SU-DHL-6 (cell line): Measurements from ENCODE around the gene SNX22.

Experiments
- H2AFZ ChIP-seq: fragments of 200-600 bp; sonication (generic); 2 replicates; pipeline ENCODE4 v1.6.1; 2014; ENCODE audit warnings: low read depth, mild to moderate bottlenecking, moderate library complexity, mixed read lengths, antibody characterized with exemption, low read length; ENCODE audit not compliant: severe bottlenecking
- H3F3A ChIP-seq: fragments of 200-600 bp; shearing (Covaris generic); 2 replicates; pipeline ENCODE4 v1.6.0; 2016; ENCODE audit warnings: antibody characterized with exemption, mild to moderate bottlenecking; ENCODE audit not compliant: insufficient read depth
- H3K27ac ChIP-seq: fragments of 200-600 bp; sonication (generic); 2 replicates; pipeline ENCODE4 v1.5.1; 2016; ENCODE audit warnings: low read depth, mild to moderate bottlenecking, low read length, moderate library complexity, mixed read lengths
- H3K27me3 ChIP-seq: fragments of 200-600 bp; sonication (generic), shearing (Covaris generic); 2 replicates; pipeline ENCODE4 v1.6.0; 2014; ENCODE audit warnings: mild to moderate bottlenecking, low read length
- H3K36me3 ChIP-seq: fragments of 200-600 bp; sonication (generic); 2 replicates; pipeline ENCODE4 v1.6.1; 2014; ENCODE audit warnings: mild to moderate bottlenecking, low read length, mixed read lengths
- H3K4me2 ChIP-seq: fragments of 300-600, 200-600 bp; shearing (Covaris generic), sonication (generic); 2 replicates; pipeline ENCODE4 v1.6.0; 2014; ENCODE audit warnings: low read length, low read depth, mild to moderate bottlenecking; ENCODE audit not compliant: poor library complexity, severe bottlenecking
- H3K4me3 ChIP-seq: fragments of 200-600 bp; sonication (generic); 2 replicates; pipeline ENCODE4 v1.5.1; 2014; ENCODE audit warnings: antibody characterized with exemption, low read length, mild to moderate bottlenecking, mixed read lengths; ENCODE audit not compliant: insufficient read depth, poor library complexity, severe bottlenecking
- H3K79me2 ChIP-seq: fragments of 200-600 bp; sonication (generic); 2 replicates; pipeline ENCODE4 v1.6.1; 2014; ENCODE audit warnings: mild to moderate bottlenecking, low read length, moderate library complexity; ENCODE audit not compliant: insufficient read depth
- H3K9ac ChIP-seq: fragments of 200-600 bp; sonication (generic); 2 replicates; pipeline ENCODE4 v1.7.0; 2014; ENCODE audit warnings: mild to moderate bottlenecking, low read length
- H3K9me2 ChIP-seq: fragments of 200-600 bp; sonication (generic); replicated peaks from 2 replicates; pipeline ENCODE4 v1.6.1; 2014; ENCODE audit warnings: low read length; ENCODE audit not compliant: insufficient read depth
- H3K9me3 ChIP-seq: fragments of 200-600 bp; sonication (generic); 2 replicates; pipeline ENCODE4 v1.6.1; 2014; ENCODE audit warnings: low read length, mixed read lengths; ENCODE audit not compliant: insufficient read depth
- H4K20me1 ChIP-seq: fragments of 200-600 bp; sonication (generic); 2 replicates; pipeline ENCODE4 v1.6.1; 2014; ENCODE audit warnings: low read depth, mild to moderate bottlenecking, antibody characterized with exemption, low read length, moderate library complexity, mixed read lengths
- EZH2phosphoT487 ChIP-seq: fragments of 200-600 bp; sonication (generic), shearing (Covaris generic); conservative IDR thresholded peaks from 2 replicates; pipeline ENCODE4 v1.6.1; 2018; ENCODE audit warnings: mild to moderate bottlenecking, antibody characterized with exemption, low read length, moderate library complexity, mixed read lengths
- TF ChIP-seq, protein P1 (sequence below): fragments of 200-600 bp; sonication (generic); IDR thresholded peaks from one replicate; pipeline ENCODE4 v1.5.1; 2017; ENCODE audit warnings: antibody characterized with exemption, mild to moderate bottlenecking, low read length, moderate library complexity; ENCODE audit not compliant: insufficient read depth, poor library complexity, severe bottlenecking

SNX22 gene

DNA sequence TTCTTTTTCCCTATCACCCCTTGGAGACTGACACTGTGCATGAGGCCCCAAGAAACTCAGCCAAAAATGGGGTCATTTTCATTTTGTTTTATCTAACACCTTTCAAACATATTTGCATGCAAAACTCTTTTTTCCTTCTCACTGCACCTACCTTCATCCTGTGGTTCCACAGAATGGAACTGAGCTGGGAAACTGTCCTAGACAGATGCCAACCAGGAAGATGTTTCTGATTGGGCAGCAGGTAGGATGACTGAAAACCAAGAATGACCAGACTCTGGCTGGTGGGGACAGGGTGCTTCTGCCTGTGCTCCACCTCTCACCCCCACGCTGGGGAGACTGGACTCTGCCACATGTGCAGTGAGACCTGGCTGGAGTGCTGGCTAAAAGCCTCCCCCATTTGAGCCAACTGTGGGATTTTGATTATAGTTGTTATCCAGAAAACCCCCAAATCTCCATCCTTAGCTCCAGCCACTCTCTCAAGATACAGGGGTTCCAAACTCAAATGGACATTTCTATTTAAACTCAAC, 6.1 kb downstream of the SNX22 start:
- Histone ChIP-seq H3K27ac (no peak overlapping the region), H3K36me3 (peaks cover 6% of the 10 kb centered on the region; the same call in 1 of the 2 replicates), H3K4me2 (no peak overlapping the region), H3K9ac (no peak overlapping the region), H2AFZ (no peak overlapping the region), H3K9me2 (no peaks in the 10 kb centered on the region), H3K9me3 (no peaks in the 10 kb centered on the region), H3K27me3 (no peaks in the 10 kb centered on the region), H4K20me1 (no peaks in the 10 kb centered on the region; the same call in 1 of the 2 replicates), H3K4me3 (no peak overlapping the region), H3F3A (peaks cover 52% of the 10 kb centered on the region), H3K79me2 (peaks cover 20% of the 10 kb centered on the region)
- TF ChIP-seq EZH2phosphoT487: no peak
- TF ChIP-seq, protein P1, sequence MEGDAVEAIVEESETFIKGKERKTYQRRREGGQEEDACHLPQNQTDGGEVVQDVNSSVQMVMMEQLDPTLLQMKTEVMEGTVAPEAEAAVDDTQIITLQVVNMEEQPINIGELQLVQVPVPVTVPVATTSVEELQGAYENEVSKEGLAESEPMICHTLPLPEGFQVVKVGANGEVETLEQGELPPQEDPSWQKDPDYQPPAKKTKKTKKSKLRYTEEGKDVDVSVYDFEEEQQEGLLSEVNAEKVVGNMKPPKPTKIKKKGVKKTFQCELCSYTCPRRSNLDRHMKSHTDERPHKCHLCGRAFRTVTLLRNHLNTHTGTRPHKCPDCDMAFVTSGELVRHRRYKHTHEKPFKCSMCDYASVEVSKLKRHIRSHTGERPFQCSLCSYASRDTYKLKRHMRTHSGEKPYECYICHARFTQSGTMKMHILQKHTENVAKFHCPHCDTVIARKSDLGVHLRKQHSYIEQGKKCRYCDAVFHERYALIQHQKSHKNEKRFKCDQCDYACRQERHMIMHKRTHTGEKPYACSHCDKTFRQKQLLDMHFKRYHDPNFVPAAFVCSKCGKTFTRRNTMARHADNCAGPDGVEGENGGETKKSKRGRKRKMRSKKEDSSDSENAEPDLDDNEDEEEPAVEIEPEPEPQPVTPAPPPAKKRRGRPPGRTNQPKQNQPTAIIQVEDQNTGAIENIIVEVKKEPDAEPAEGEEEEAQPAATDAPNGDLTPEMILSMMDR: no peak

DNA sequence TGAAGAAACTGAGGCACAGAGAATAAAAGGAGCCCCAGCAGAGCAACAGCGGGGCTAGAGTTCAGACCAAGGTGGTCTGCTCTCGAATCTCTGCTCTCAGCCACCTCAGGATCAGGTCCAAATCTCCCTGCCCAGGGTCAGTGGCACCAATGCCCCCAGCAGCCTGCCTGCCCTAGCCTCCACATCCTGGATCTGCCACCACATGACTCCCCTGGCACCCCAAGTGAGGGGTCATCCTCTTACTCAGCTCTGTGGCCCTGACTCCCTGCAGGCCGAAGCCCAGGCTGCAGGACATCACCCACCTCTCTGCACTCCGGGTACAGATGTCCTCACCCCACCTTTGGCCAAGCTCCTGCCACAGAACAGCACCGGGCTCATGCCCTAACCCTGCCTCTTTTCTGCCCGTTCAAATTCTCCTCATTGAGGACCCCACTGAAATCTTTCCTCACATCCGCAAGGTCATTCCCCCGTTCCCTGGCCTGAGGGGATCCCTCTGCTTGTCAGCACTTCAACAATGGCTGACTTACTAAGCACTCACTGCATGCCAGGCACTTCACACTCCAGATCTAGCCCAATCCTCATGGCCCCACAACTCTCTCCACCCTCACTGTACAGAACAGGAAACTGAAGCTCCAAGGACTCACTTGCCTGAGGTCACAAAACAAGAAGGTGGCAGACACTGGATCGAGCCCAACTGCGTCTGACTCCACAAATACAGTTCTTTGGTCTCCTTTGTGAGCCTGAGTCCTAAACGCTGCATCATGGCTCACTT, 7.0 kb downstream of the SNX22 start:
- no peak overlapping the region for H3K27ac ChIP-seq
- peaks cover 6% of the 10 kb centered on the region; the same call in 1 of the 2 replicates for H3K36me3 ChIP-seq
- no peaks in the 10 kb centered on the region for H3K9me3 ChIP-seq
- no peak overlapping the region for H2AFZ ChIP-seq
- H3K4me3 ChIP-seq: no peak overlapping the region
- no peaks in the 10 kb centered on the region for H3K9me2 ChIP-seq
- H3K79me2 ChIP-seq: peaks cover 21% of the 10 kb centered on the region
- no peak overlapping the region for H3K4me2 ChIP-seq
- no peak for TF ChIP-seq EZH2phosphoT487
- TF ChIP-seq, protein P1: no peak
- peaks cover 45% of the 10 kb centered on the region for H3F3A ChIP-seq
- H3K27me3 ChIP-seq: no peaks in the 10 kb centered on the region
- H3K9ac ChIP-seq: no peak overlapping the region
- no peaks in the 10 kb centered on the region; the same call in 1 of the 2 replicates for H4K20me1 ChIP-seq

DNA sequence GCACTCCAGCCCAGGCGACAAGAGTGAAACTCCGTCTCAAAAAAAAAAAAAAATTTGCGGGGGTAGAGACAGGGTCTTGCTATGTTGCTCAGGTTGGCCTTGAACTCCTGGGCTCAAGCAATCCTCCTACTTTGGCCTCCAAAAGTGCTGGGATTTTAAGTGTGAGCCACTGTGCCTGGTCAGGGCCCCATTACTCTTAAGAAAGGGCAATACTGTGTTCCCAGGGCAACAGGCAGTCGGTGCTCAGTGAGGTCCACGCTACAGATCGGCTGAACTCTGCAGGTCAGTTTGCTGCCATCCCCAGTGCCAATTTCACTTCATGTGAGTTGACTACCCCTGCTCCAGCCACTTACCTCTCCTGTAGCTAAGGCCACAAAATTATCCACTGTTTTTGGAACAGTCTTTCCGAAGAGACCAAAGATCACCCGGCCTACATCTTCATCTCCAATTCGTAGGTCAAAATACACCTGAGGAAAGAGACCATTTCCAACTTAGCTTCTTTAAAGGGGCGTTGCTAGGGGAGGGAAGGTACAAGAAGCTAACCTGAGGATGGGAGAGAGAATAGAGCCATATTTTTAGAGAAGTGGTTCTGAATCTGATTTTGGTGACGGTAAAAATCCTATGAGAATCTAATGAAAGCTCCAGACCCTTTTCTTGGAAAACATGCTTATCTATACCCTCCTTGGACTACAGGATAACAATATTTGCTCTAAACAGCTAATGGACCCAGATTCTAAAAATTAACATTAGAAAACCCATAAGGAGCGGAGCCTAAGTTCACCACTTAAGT, 10.4 kb downstream of the SNX22 start:
- TF ChIP-seq, protein P1: no peak
- TF ChIP-seq EZH2phosphoT487: no peak
- Histone ChIP-seq H3K9ac (peak overlapping the region; percentile 89), H4K20me1 (no peaks in the 10 kb centered on the region; the same call in 1 of the 2 replicates), H2AFZ (no peak overlapping the region), H3K27me3 (no peaks in the 10 kb centered on the region), H3K9me2 (no peaks in the 10 kb centered on the region), H3K4me3 (peak overlapping the region; percentile 95), H3K79me2 (peaks cover 21% of the 10 kb centered on the region), H3K4me2 (peak overlapping the region; percentile 83), H3K36me3 (peaks cover 6% of the 10 kb centered on the region; the same call in 1 of the 2 replicates), H3K27ac (peak overlapping the region; percentile 59), H3F3A (peaks cover 35% of the 10 kb centered on the region), H3K9me3 (no peaks in the 10 kb centered on the region)
